SK-N-SH treated with all-trans-retinoic acid at 6 μM for 48 hours (cell line): ENCODE data around the gene USP6NL.
"Not testable (repeated sequence)": the region's sequence is repeated elsewhere in the genome, so short reads cannot be mapped to it uniquely, and the experiment has no call there.

Source experiments
- ATAC-seq: fragments of 200-7000 bp; cut with Tn5 transposase; 3 replicates; pipeline ENCODE4 v1.9.1; 2020; ENCODE audit warnings: mild to moderate bottlenecking, moderate library complexity
- ARNTL ChIP-seq: fragments of 450-650 bp; formaldehyde crosslinking; IDR thresholded peaks from 2 replicates; pipeline ENCODE4 v1.5.0; 2020; ENCODE audit warnings: low read depth, mild to moderate bottlenecking, moderate library complexity, borderline replicate concordance
- BACH2 ChIP-seq: fragments of 250-450 bp; sonication (Bioruptor Pico); IDR thresholded peaks from 2 replicates; pipeline ENCODE4 v1.9.0; 2021; ENCODE audit warnings: mild to moderate bottlenecking, borderline replicate concordance
- CREB5 ChIP-seq: fragments of 250-450 bp; sonication (Bioruptor Pico); IDR thresholded peaks from 2 replicates; pipeline ENCODE4 v1.5.1; 2020; ENCODE audit warnings: low read depth, mild to moderate bottlenecking, moderate library complexity
- CSDC2 ChIP-seq: fragments of 250-450 bp; sonication (Bioruptor Pico); IDR thresholded peaks from 2 replicates; pipeline ENCODE4 v1.5.0; 2020; ENCODE audit warnings: mild to moderate bottlenecking, moderate library complexity
- CSRNP3 ChIP-seq: fragments of 250-450 bp; sonication (Bioruptor Pico); IDR thresholded peaks from 2 replicates; pipeline ENCODE4 v1.5.1; 2021; ENCODE audit warnings: mild to moderate bottlenecking, moderate library complexity
- ESRRG ChIP-seq: fragments of 250-450 bp; sonication (Bioruptor Pico); IDR thresholded peaks from 2 replicates; pipeline ENCODE4 v1.6.1; 2021; ENCODE audit warnings: mild to moderate bottlenecking
- GLIS3 ChIP-seq: fragments of 250-450 bp; sonication (Bioruptor Pico); IDR thresholded peaks from 2 replicates; pipeline ENCODE4 v1.5.0; 2020; ENCODE audit warnings: mild to moderate bottlenecking, moderate library complexity
- ISL1 ChIP-seq: fragments of 250-450 bp; sonication (Bioruptor Pico); IDR thresholded peaks from 2 replicates; pipeline ENCODE4 v2.1.2; 2022; ENCODE audit warnings: mild to moderate bottlenecking, moderate library complexity
- OSR1 ChIP-seq: fragments of 250-450 bp; sonication (Bioruptor Pico); IDR thresholded peaks from 2 replicates; pipeline ENCODE4 v1.8.0; 2022; ENCODE audit warnings: moderate library complexity, mild to moderate bottlenecking, inconsistent platforms
- PATZ1 ChIP-seq: fragments of 250-450 bp; sonication (Bioruptor Pico); IDR thresholded peaks from 2 replicates; pipeline ENCODE4 v1.8.0; 2020; ENCODE audit warnings: mild to moderate bottlenecking, moderate library complexity, borderline replicate concordance
- POU6F1 ChIP-seq: fragments of 250-450 bp; sonication (Bioruptor Pico); IDR thresholded peaks from 2 replicates; pipeline ENCODE4 v1.8.0; 2021; ENCODE audit warnings: low read depth, mild to moderate bottlenecking, moderate library complexity, borderline replicate concordance
- PPARA ChIP-seq: fragments of 250-450 bp; sonication (Bioruptor Pico); IDR thresholded peaks from 2 replicates; pipeline ENCODE4 v1.5.0; 2020; ENCODE audit warnings: mild to moderate bottlenecking, borderline replicate concordance
- RARB ChIP-seq: fragments of 250-450 bp; sonication (Bioruptor Pico); IDR thresholded peaks from 2 replicates; pipeline ENCODE4 v1.8.0; 2021; ENCODE audit warnings: mild to moderate bottlenecking, moderate library complexity
- SNAI2 ChIP-seq: fragments of 250-450 bp; sonication (Bioruptor Pico); IDR thresholded peaks from 2 replicates; pipeline ENCODE4 v1.5.0; 2020; ENCODE audit warnings: mild to moderate bottlenecking, moderate library complexity
- TCF4 ChIP-seq: fragments of 250-450 bp; sonication (Bioruptor Pico); IDR thresholded peaks from 2 replicates; pipeline ENCODE4 v1.8.0; 2021; ENCODE audit warnings: mild to moderate bottlenecking, moderate library complexity, borderline replicate concordance
- TOX ChIP-seq: fragments of 250-450 bp; sonication (Bioruptor Pico); IDR thresholded peaks from 2 replicates; pipeline ENCODE4 v1.8.0; 2021; ENCODE audit warnings: mild to moderate bottlenecking, moderate library complexity, borderline replicate concordance
- ZFP3 ChIP-seq: fragments of 250-450 bp; sonication (Bioruptor Pico); IDR thresholded peaks from 2 replicates; pipeline ENCODE4 v1.5.0; 2020; ENCODE audit warnings: mild to moderate bottlenecking, moderate library complexity
- ZNF70 ChIP-seq: fragments of 450-650 bp; formaldehyde crosslinking; IDR thresholded peaks from 2 replicates; pipeline ENCODE4 v1.5.0; 2020; ENCODE audit warnings: mild to moderate bottlenecking, moderate library complexity
- ZNF8 ChIP-seq: fragments of 450-650 bp; formaldehyde crosslinking; IDR thresholded peaks from 2 replicates; pipeline ENCODE4 v1.5.0; 2020; ENCODE audit warnings: mild to moderate bottlenecking, moderate library complexity
- TF ChIP-seq, protein P1 (sequence below): fragments of 250-450 bp; sonication (Bioruptor Pico); IDR thresholded peaks from 2 replicates; pipeline ENCODE4 v1.5.0; 2020; ENCODE audit warnings: mild to moderate bottlenecking, moderate library complexity

The USP6NL gene

GRCh38 chr10:11631890-11632587 lies 20.6 kb upstream of the USP6NL start:
- ATAC-seq, result no peak
- no peak for TF ChIP-seq BACH2 (CRISPR knock-in tag)
- TF ChIP-seq ESRRG (CRISPR knock-in tag), result no peak
- TF ChIP-seq ZNF70 (CRISPR knock-in tag), result no peak

DNA sequence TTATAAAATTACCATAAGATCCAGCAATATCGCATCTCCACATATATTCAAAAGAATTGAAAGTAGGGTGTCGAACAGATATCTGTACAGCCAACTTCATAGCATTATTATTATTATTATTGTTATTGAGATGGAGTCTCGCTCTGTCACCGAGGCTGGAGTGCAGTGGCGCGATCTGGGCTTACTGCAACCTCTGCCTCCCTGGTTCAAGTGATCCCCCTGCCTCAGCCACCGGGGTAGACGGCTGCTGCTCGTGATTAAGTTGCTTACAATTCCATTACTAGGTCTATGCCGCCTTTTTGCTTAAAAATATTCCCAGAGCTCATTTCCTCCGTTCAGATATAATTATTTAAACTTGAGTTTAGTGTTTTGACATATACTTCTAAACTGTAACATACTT lies 19.8 kb upstream of the USP6NL start:
- ATAC-seq, result no peak
- TF ChIP-seq ZFP3 (CRISPR knock-in tag), result no peak
- TF ChIP-seq ZNF70 (CRISPR knock-in tag), result no peak
- TF ChIP-seq SNAI2, result no peak

- no peak for TF ChIP-seq CSDC2
- TF ChIP-seq POU6F1, result no peak
- TF ChIP-seq TOX (CRISPR knock-in tag), result no peak
- no peak for TF ChIP-seq SNAI2
- TF ChIP-seq, protein P1, sequence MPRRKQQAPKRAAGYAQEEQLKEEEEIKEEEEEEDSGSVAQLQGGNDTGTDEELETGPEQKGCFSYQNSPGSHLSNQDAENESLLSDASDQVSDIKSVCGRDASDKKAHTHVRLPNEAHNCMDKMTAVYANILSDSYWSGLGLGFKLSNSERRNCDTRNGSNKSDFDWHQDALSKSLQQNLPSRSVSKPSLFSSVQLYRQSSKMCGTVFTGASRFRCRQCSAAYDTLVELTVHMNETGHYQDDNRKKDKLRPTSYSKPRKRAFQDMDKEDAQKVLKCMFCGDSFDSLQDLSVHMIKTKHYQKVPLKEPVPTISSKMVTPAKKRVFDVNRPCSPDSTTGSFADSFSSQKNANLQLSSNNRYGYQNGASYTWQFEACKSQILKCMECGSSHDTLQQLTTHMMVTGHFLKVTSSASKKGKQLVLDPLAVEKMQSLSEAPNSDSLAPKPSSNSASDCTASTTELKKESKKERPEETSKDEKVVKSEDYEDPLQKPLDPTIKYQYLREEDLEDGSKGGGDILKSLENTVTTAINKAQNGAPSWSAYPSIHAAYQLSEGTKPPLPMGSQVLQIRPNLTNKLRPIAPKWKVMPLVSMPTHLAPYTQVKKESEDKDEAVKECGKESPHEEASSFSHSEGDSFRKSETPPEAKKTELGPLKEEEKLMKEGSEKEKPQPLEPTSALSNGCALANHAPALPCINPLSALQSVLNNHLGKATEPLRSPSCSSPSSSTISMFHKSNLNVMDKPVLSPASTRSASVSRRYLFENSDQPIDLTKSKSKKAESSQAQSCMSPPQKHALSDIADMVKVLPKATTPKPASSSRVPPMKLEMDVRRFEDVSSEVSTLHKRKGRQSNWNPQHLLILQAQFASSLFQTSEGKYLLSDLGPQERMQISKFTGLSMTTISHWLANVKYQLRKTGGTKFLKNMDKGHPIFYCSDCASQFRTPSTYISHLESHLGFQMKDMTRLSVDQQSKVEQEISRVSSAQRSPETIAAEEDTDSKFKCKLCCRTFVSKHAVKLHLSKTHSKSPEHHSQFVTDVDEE (CRISPR knock-in tag), result no peak
- no peak for TF ChIP-seq ZNF70 (CRISPR knock-in tag)
- TF ChIP-seq RARB (CRISPR knock-in tag), result no peak
- TF ChIP-seq ESRRG (CRISPR knock-in tag), result no peak
- no peak for TF ChIP-seq PPARA (CRISPR knock-in tag)
- TF ChIP-seq OSR1 (CRISPR knock-in tag), result no peak
- no peak for TF ChIP-seq GLIS3
- no peak for TF ChIP-seq ISL1
- TF ChIP-seq PATZ1 (CRISPR knock-in tag), result no peak
- no peak for TF ChIP-seq ZNF8 (CRISPR knock-in tag)
- no peak for TF ChIP-seq ARNTL
- no peak for TF ChIP-seq CREB5
- no peak for TF ChIP-seq BACH2 (CRISPR knock-in tag)
- no peak for TF ChIP-seq CSRNP3 (CRISPR knock-in tag)
- TF ChIP-seq TCF4 (CRISPR knock-in tag), result no peak
- TF ChIP-seq ZFP3 (CRISPR knock-in tag), result no peak
- ATAC-seq, result no peak
These were observed 18.3 kb upstream of the USP6NL start for GRCh38 chr10:11629731-11630130.

DNA sequence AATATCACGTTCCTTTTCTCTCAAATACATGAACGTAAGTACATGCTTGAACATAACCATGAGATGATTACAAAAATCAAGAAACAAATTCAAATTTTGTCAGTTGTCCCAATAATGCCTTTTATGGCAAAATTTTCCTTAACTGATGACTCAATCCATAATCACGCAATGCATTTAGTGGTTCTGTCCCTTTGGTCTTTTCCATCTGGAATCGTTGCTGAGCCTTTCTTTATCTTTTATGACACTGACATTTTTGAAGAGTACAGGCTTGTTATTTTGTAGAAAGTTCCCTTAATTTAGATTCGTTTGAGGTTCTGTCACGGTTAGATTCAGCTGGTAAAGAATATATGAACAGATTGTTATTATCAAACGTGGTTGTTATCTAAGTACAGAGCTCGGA lies 16.5 kb upstream of the USP6NL start:
- not testable (repeated sequence) for ATAC-seq
